Activated CD8-positive, alpha-beta T cell treated with anti-CD3 and anti-CD28 coated beads for 36 hours (primary cell): ENCODE data around the gene PRR30. TPM values are rescaled to one million over a fixed set of nuclear protein-coding genes. Genes with fewer than 3 reads are reported as not detected.

Experiments used
- ATAC-seq: fragments of 200-7000 bp; cut with Tn5 transposase; one replicate; pipeline ENCODE4 v1.10.0; 2021; ENCODE audit warnings: mild to moderate bottlenecking, moderate library complexity
- CTCF ChIA-PET: fragments of 350-600 bp; sonication (Branson Sonifier 250); formaldehyde crosslinking; loops from one replicate; lab custom pipeline; 2021; ENCODE audit warnings: antibody characterized with exemption; lab: Charles Lee
- POLR2A ChIA-PET: fragments of 350-600 bp; sonication (Branson Sonifier 250); formaldehyde crosslinking; loops from one replicate; lab custom pipeline; 2021; ENCODE audit warnings: antibody characterized with exemption; lab: Charles Lee
- DNase-seq: peaks from one replicate; pipeline ENCODE4 v3.0.0-alpha.2; 2020
- H3K27ac Mint-ChIP-seq: one replicate; pipeline ENCODE4 v1.8.0; 2021; ENCODE audit warnings: mild to moderate bottlenecking, mixed read lengths
- H3K27me3 Mint-ChIP-seq: one replicate; pipeline ENCODE4 v1.8.0; 2021; ENCODE audit warnings: mixed read lengths
- H3K36me3 Mint-ChIP-seq: one replicate; pipeline ENCODE4 v1.8.0; 2021; ENCODE audit warnings: low read depth, mixed read lengths
- H3K4me1 Mint-ChIP-seq: one replicate; pipeline ENCODE4 v1.8.0; 2021; ENCODE audit warnings: low read depth, mixed read lengths
- H3K4me3 Mint-ChIP-seq: one replicate; pipeline ENCODE4 v1.8.0; 2021; ENCODE audit warnings: mild to moderate bottlenecking, moderate library complexity, mixed read lengths
- H3K9me3 Mint-ChIP-seq: one replicate; pipeline ENCODE4 v1.8.0; 2021; ENCODE audit warnings: mixed read lengths
- intact Hi-C: fragments of 100-400 bp; cut with micrococcal nuclease; formaldehyde crosslinking; loops from one replicate; pipeline ENCODE4 v1.10.0; 2022
- total RNA-seq, 2 experiments: library from RNA; stranded (reverse); gene quantifications; one replicate each; pipeline ENCODE4 v1.2.3, GENCODE V29; 2021
- TF ChIP-seq, protein P1 (sequence below): fragments of 200-600 bp; IDR thresholded peaks from one replicate; pipeline ENCODE4 v1.8.0; 2022; ENCODE audit warnings: antibody characterized with exemption, mild to moderate bottlenecking

PRR30 gene
- total RNA-seq, 2 experiments from 2014 or later = not detected

DNA sequence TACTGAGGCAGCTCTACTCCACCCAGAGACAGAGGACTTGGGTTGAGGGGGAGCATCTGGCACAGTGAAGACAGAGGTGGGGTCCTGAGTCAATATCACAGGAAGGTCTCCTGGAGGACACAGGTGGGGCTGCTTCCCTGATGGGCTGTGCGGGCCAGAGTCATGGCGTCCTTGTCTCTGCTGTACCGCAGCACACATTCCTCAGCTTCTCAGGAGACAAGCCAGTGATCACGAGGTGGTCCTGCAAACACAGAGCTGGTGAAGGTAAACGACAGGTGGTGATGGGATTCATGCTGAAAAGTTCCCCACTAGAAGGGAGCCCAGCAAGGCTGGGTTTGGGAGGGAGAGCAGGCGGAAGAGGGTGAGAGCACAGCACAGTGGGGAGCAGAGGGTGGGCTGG, 19.3 kb upstream of the PRR30 start:
- DNase-seq (no peak), ATAC-seq (no peak)
- Mint-ChIP-seq H3K4me1 (no peaks in the 10 kb centered on the region), H3K27ac (no peak overlapping the region), H3K36me3 (no peaks in the 10 kb centered on the region), H3K27me3 (no peaks in the 10 kb centered on the region), H3K9me3 (no peaks in the 10 kb centered on the region), H3K4me3 (no peak overlapping the region)
- ChIA-PET POLR2A (no interaction called here), CTCF (interaction anchor here (1.0 to 3.8 kb wide), 3 partner anchors 12 to 121 kb away, joined by 3 to 17 read pairs (median 7); no protein-coding TSS in a partner anchor)
- intact Hi-C loops = no loop called here
- TF ChIP-seq, protein P1, sequence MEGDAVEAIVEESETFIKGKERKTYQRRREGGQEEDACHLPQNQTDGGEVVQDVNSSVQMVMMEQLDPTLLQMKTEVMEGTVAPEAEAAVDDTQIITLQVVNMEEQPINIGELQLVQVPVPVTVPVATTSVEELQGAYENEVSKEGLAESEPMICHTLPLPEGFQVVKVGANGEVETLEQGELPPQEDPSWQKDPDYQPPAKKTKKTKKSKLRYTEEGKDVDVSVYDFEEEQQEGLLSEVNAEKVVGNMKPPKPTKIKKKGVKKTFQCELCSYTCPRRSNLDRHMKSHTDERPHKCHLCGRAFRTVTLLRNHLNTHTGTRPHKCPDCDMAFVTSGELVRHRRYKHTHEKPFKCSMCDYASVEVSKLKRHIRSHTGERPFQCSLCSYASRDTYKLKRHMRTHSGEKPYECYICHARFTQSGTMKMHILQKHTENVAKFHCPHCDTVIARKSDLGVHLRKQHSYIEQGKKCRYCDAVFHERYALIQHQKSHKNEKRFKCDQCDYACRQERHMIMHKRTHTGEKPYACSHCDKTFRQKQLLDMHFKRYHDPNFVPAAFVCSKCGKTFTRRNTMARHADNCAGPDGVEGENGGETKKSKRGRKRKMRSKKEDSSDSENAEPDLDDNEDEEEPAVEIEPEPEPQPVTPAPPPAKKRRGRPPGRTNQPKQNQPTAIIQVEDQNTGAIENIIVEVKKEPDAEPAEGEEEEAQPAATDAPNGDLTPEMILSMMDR = no peak

DNA sequence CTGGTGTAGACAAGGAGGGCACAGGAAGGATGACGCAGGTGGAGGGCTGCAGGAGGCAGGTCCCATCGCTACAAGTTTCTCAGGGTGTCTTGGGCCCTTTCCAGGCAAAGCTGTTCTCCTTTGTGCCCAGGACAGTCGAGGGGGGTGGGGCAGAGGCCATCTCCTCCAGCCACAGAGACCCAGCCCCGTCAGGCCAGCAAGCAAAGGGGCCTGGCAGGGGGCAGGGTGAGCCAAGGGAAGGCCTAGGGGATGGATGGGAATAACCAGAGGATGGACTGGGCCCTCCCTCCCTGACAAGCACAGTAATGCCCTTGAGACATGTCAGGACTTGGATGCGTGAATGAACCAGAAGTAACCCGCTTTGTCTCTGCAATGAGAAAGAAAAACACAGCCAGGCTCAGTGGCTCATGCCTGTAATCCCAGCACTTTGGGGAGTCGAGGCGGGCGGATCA, 15.9 kb upstream of the PRR30 start:
- CTCF ChIA-PET = interaction anchor here (1.0 kb wide), 1 partner anchor 15 kb away, joined by 4 read pairs; no protein-coding TSS in a partner anchor
- Mint-ChIP-seq H3K9me3 (no peaks in the 10 kb centered on the region), H3K27ac (no peak overlapping the region), H3K36me3 (no peaks in the 10 kb centered on the region), H3K4me1 (no peaks in the 10 kb centered on the region), H3K4me3 (no peak overlapping the region), H3K27me3 (no peaks in the 10 kb centered on the region)
- no peak for DNase-seq
- POLR2A ChIA-PET = no interaction called here
- intact Hi-C loops = no loop called here
- TF ChIP-seq, protein P1 = no peak
- no peak for ATAC-seq

- no peaks in the 10 kb centered on the region for H3K36me3 Mint-ChIP-seq
- ATAC-seq (no peak), DNase-seq (no peak)
- H3K27me3 Mint-ChIP-seq = no peaks in the 10 kb centered on the region
- intact Hi-C loops = no loop called here
- ChIA-PET POLR2A (no interaction called here), CTCF (interaction anchor here (1.0 kb wide), 1 partner anchor 15 kb away, joined by 4 read pairs; no protein-coding TSS in a partner anchor)
- H3K4me3 Mint-ChIP-seq = no peak overlapping the region
- no peaks in the 10 kb centered on the region for H3K4me1 Mint-ChIP-seq
- H3K9me3 Mint-ChIP-seq = no peaks in the 10 kb centered on the region
- TF ChIP-seq, protein P1 = no peak
- H3K27ac Mint-ChIP-seq = no peak overlapping the region
Measured at GRCh38 chr2:27154488-27154887, 15.3 kb upstream of the PRR30 start.

GRCh38 chr2:27152796-27153464, 13.7 kb upstream of the PRR30 start:
- CTCF ChIA-PET = interaction anchor here (1.0 to 1.4 kb wide), 5 partner anchors 17 to 150 kb away, joined by 3 to 4 read pairs (median 4); no protein-coding TSS in a partner anchor
- no peak overlapping the region for H3K27ac Mint-ChIP-seq
- intact Hi-C loops = no loop called here
- ATAC-seq (peak; percentile 74), DNase-seq (peak; percentile 22)
- H3K27me3 Mint-ChIP-seq = no peaks in the 10 kb centered on the region
- H3K4me1 Mint-ChIP-seq = no peaks in the 10 kb centered on the region
- POLR2A ChIA-PET = interaction anchor here (2.1 kb wide), 1 partner anchor 35 kb away, joined by 4 read pairs; no protein-coding TSS in a partner anchor
- no peaks in the 10 kb centered on the region for H3K36me3 Mint-ChIP-seq
- no peaks in the 10 kb centered on the region for H3K9me3 Mint-ChIP-seq
- TF ChIP-seq, protein P1 = no peak
- no peak overlapping the region for H3K4me3 Mint-ChIP-seq
